ENCODE measurements around the gene EXOC3L1. TPM values are rescaled to one million over a fixed set of nuclear protein-coding genes. Genes with fewer than 3 reads are reported as not detected.

The EXOC3L1 gene
- total and polyA plus RNA-seq, 2 of the 13 experiments (the other 11 are each of a cell fraction or from before 2014, with no cell fraction given) = 0.12 TPM; not detected in 1

DNA sequence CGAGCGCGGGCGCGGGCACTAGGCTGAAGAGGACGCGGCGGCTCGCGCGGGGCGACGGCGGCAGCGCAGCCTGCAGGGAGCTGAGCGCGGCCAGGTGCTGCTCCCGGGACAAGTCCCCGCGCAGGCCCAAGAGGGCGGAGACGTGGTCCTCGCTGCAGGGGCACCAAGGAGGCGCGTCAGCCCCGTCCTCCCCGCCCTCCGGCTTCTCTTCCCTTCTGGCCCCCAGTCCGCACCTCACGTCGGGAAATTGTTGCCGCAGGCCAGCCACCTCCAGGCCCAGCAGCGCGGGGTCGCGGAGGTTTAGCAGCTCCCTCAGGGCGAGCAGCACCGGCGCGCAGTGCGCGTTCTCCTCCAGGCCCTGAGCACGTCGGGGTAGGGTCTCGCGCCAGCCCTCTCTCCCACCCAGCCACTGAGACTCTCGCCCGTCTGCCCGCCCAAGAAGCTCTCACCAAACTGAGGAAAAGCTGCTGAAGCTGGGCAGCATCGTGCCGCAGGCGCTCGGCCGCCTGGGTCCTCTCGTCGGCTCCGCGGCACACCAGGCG, 5.4 kb downstream of the EXOC3L1 start (continued):
- TF ChIP-seq ZNF777 (CRISPR knock-in tag; IDR thresholded peaks at IDR 0.05) (peak; percentile 88), PHF20 (CRISPR knock-in tag; IDR thresholded peaks at IDR 0.05) (no peak), ZNF235 (CRISPR knock-in tag; IDR thresholded peaks at IDR 0.05; ENCODE audit: borderline replicate concordance) (0 out of 2 replicates have a peak, but pooled peaks have one; percentile 13), ZNF746 (CRISPR knock-in tag; IDR thresholded peaks at IDR 0.05) (0 out of 2 replicates have a peak, but pooled peaks have one; percentile 2)

DNA sequence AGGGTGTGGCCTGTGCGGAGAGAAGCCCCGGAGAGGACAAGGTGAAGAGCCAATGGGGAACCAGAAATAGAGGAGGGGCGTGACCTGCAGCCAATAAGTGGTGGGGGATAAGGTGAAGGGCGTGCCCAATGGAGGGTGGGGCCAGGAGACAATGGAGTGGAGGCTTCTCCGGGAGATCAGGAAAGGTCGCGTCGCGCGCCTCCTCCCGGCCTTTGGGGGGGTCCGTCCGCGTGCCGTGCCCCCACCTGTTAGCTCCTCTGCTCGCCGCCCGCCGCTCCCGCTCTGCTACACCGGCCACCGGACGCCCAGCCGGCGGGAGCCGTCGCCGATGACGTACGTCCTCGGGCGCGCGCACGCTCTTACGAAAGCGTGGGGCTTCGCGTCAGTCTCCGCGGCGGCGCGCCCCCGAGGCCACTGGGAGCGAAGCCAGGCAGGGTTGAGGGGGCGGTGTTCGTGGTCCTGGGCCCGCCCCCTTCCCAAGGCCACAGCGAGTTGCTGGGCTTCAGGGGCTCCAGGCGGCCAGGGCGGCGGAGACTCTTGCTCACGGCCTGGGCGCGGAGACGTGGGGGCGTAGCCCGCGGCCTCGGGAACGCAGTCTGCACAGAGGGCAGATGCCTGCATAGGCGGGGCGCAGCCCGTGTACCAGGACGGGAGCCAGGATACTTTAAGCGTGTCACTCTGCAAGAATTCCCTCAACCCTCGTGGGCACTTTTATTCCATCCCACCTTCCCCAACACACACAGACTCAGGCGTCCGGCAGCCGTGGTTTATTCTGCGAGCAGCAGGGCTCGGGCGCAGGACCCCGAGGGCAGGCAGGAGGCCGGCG, 6.1 kb downstream of the EXOC3L1 start, which contains the start of gene MATCAP1:
MATCAP1 (minus strand) TSS at position 337 of the 826 bp plus-strand sequence. CDS start 3,353 bp downstream, outside the sequence.
- peaks cover 5 to 7% of the 10 kb centered on the region in 2 experiments; a peak in 2 of 5 replicates for H3K27me3 ChIP-seq (ENCODE audit: control insufficient read depth in 1 of 2, insufficient read depth in 2 of 2, low read length in 2 of 2)
- CTCF ChIA-PET (ENCODE audit: low intra/inter-chr PET ratio, low total read pairs) = interaction anchor here (0.6 to 2.7 kb wide), 4 partner anchors 13 to 206 kb away, joined by 3 to 28 read pairs (median 3); no protein-coding TSS in a partner anchor
- in situ Hi-C loops (cut with HindIII; ENCODE audit: extremely low pct_ligation_motif_present, low pct_unique_long_range_greater_than_20kb) = no loop called here
- peak; percentile 74 for TF ChIP-seq ZNF205 (CRISPR knock-in tag; IDR thresholded peaks at IDR 0.05)
- TF ChIP-seq ELF3 (CRISPR knock-in tag; IDR thresholded peaks at IDR 0.05) = 0 out of 2 replicates have a peak, but pooled peaks have one; percentile 11
- TF ChIP-seq, protein P1, sequence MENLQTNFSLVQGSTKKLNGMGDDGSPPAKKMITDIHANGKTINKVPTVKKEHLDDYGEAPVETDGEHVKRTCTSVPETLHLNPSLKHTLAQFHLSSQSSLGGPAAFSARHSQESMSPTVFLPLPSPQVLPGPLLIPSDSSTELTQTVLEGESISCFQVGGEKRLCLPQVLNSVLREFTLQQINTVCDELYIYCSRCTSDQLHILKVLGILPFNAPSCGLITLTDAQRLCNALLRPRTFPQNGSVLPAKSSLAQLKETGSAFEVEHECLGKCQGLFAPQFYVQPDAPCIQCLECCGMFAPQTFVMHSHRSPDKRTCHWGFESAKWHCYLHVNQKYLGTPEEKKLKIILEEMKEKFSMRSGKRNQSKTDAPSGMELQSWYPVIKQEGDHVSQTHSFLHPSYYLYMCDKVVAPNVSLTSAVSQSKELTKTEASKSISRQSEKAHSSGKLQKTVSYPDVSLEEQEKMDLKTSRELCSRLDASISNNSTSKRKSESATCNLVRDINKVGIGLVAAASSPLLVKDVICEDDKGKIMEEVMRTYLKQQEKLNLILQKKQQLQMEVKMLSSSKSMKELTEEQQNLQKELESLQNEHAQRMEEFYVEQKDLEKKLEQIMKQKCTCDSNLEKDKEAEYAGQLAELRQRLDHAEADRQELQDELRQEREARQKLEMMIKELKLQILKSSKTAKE (CRISPR knock-in tag; IDR thresholded peaks at IDR 0.05; ENCODE audit: borderline replicate concordance) = no peak
- TF ChIP-seq, protein P2, sequence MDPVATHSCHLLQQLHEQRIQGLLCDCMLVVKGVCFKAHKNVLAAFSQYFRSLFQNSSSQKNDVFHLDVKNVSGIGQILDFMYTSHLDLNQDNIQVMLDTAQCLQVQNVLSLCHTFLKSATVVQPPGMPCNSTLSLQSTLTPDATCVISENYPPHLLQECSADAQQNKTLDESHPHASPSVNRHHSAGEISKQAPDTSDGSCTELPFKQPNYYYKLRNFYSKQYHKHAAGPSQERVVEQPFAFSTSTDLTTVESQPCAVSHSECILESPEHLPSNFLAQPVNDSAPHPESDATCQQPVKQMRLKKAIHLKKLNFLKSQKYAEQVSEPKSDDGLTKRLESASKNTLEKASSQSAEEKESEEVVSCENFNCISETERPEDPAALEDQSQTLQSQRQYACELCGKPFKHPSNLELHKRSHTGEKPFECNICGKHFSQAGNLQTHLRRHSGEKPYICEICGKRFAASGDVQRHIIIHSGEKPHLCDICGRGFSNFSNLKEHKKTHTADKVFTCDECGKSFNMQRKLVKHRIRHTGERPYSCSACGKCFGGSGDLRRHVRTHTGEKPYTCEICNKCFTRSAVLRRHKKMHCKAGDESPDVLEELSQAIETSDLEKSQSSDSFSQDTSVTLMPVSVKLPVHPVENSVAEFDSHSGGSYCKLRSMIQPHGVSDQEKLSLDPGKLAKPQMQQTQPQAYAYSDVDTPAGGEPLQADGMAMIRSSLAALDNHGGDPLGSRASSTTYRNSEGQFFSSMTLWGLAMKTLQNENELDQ (CRISPR knock-in tag; IDR thresholded peaks at IDR 0.05; ENCODE audit: borderline replicate concordance) = peak; percentile 43; the same call in 1 of the 2 replicates
- TF ChIP-seq KDM5B (CRISPR knock-in tag; IDR thresholded peaks at IDR 0.05; ENCODE audit: borderline replicate concordance) = peak; percentile 92
- no peak for TF ChIP-seq PRPF4 (IDR thresholded peaks at IDR 0.05; ENCODE audit: low read depth, low read length, poor library complexity, severe bottlenecking)
- TF ChIP-seq, protein P3, sequence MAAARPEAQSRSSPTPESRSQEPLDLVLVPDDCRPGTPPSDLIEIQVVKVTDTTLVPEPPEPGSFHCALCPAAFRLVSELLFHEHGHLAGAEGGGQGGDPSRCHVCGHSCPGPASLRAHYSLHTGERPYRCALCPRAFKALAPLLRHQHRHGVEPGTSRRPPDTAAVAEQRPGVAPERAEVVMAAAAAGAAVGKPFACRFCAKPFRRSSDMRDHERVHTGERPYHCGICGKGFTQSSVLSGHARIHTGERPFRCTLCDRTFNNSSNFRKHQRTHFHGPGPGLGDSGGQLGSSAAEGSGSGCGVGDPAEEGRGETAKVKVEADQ (CRISPR knock-in tag; IDR thresholded peaks at IDR 0.05; ENCODE audit: borderline replicate concordance) = peak; percentile 95
- TF ChIP-seq ZNF274 (CRISPR knock-in tag; IDR thresholded peaks at IDR 0.05) = peak; percentile 67
- TF ChIP-seq ZNF841 (CRISPR knock-in tag; IDR thresholded peaks at IDR 0.05; ENCODE audit: borderline replicate concordance) = no peak
- no peak for TF ChIP-seq MED13 (CRISPR knock-in tag; IDR thresholded peaks at IDR 0.05)

More for the DNA sequence above, 6.1 kb downstream of the EXOC3L1 start, which contains the start of gene MATCAP1:
- no peaks in the 10 kb centered on the region for H3K36me3 ChIP-seq (replicated peaks in 1 of 2; ENCODE audit: control insufficient read depth in 1 of 2, insufficient read depth in 2 of 2, low read length in 2 of 2)
- H3K4me3 ChIP-seq (replicated peaks in 1 of 3; ENCODE audit: insufficient read depth in 1 of 3, low read depth in 2 of 3, low read length in 3 of 3) = peak within 1 kb of the TSS; percentile 72 to 98 (median 82)
- peak within 1 kb of the TSS; percentile 96 for H3K4me2 ChIP-seq (ENCODE audit: low read depth, low read length)
- H3K79me2 ChIP-seq (ENCODE audit: insufficient read depth, low read length) = no peaks in the 10 kb centered on the region
- FAIRE-seq (peak; percentile 99), ATAC-seq (peak; percentile 84), DNase-seq (ENCODE audit: low spot score) (peak; percentile 99)
- under 1% methylated on average over 51 of the region's 77 CpGs for WGBS (ENCODE audit: low lambda C conversion rate)
- H3K27ac ChIP-seq (ENCODE audit: extremely low read length, insufficient read depth, low read length) = peak within 1 kb of the TSS; percentile 82
- peaks cover 48% of the 10 kb centered on the region for H3K4me1 ChIP-seq (ENCODE audit: insufficient read depth, low read length)
- H3K9ac ChIP-seq (ENCODE audit: insufficient read depth, low read depth, low read length) = peak within 1 kb of the TSS; percentile 93
- intact Hi-C loops (cut with micrococcal nuclease; ENCODE audit: unreplicated experiment) = loop anchor here (1.0 kb wide), 1 partner anchor 14 kb away; the partner anchor contains the start of gene NOL3
- BruUV-seq (replicated peaks) = TSS peak; percentile 89
- H3K9me3 ChIP-seq (ENCODE audit: low read length) = no peaks in the 10 kb centered on the region
- no peak within 1 kb of the TSS for H2AFZ ChIP-seq (ENCODE audit: low read length)
- POLR2A ChIA-PET = interaction anchor here (1.0 to 2.8 kb wide), 4 partner anchors 10 to 155 kb away, joined by 4 to 18 read pairs (median 4); partner anchors contain the start of genes CBFB, FBXL8 and NOL3
- no peaks in the 10 kb centered on the region; the same call in 1 of the 2 replicates for H4K20me1 ChIP-seq (ENCODE audit: insufficient read depth, low read length)

Measured in HepG2 (cell line).